Body of pancreas (tissue), 4 donors: ENCODE measurements around the gene WFIKKN1.

ENCODE experiments used
- POLR2A ChIP-seq, 3 donors: fragments of 450-650 bp; IDR thresholded peaks; one replicate each; pipeline ENCODE4 v1.6.1; 2016; ENCODE audit warnings: antibody characterized with exemption in 3 of 3, mild to moderate bottlenecking in 2 of 3
- TF ChIP-seq, protein P1 (sequence below), 7 experiments: fragments of 450-650 bp in 4 of 7; fragments of 200-600 bp in 3 of 7; sonication (generic) in 3 of 7; IDR thresholded peaks; one replicate each; pipeline ENCODE4 v1.5.1; 2016 to 2019; ENCODE audit warnings: antibody characterized with exemption in 7 of 7

DNA sequence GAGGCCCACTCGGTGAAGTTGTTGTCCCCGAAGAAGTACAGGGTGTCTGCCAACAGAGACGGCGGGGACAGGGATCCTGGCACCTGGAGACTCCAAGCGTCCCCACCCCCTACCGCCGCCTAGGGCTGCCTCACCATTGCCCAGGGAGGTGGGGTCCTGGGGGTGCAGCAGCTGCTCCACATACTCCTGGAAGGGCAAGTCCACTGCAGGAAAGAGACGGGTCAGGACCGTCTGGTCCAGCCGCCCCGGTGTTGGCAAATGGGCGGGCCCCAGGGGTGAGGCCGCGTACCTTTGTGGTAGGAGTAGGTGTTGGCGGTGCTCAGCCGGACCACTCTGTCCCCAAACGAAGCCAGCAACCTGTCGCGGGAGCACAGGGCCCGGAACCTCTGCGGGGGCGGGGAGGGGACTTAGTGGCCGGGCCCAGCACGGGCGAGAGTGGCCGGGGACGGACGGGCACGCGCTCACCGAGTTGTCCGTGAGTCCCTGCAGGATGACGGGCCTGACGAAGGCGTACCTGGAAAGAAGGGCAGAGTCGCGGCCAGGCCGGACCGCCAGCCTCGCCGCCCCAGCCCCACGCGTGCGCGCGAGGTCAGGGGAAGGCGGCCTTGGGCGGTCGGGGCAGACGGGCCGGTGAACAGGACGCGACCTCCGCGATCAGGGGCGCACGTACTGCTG is 52.7 kb downstream of the WFIKKN1 start:
- TF ChIP-seq POLR2A (IDR thresholded peaks at IDR 0.05), result no peak
- TF ChIP-seq, protein P1, sequence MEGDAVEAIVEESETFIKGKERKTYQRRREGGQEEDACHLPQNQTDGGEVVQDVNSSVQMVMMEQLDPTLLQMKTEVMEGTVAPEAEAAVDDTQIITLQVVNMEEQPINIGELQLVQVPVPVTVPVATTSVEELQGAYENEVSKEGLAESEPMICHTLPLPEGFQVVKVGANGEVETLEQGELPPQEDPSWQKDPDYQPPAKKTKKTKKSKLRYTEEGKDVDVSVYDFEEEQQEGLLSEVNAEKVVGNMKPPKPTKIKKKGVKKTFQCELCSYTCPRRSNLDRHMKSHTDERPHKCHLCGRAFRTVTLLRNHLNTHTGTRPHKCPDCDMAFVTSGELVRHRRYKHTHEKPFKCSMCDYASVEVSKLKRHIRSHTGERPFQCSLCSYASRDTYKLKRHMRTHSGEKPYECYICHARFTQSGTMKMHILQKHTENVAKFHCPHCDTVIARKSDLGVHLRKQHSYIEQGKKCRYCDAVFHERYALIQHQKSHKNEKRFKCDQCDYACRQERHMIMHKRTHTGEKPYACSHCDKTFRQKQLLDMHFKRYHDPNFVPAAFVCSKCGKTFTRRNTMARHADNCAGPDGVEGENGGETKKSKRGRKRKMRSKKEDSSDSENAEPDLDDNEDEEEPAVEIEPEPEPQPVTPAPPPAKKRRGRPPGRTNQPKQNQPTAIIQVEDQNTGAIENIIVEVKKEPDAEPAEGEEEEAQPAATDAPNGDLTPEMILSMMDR (IDR thresholded peaks at IDR 0.05), result no peak
